Measurements from ENCODE around the gene CA11.
"Not testable (repeated sequence)": the region's sequence is repeated elsewhere in the genome, so short reads cannot be mapped to it uniquely, and the experiment has no call there.

The CA11 gene

GRCh38 chr19:48646001-48646721, at the start of gene CA11:
Gene CA11, minus strand, starts transcription at chr19:48646187. Its CDS starts 555 bp downstream, at chr19:48645632.
- no peak for DNase-seq (ENCODE audit: low read depth)
- TF ChIP-seq CTCF (IDR thresholded peaks at IDR 0.05; ENCODE audit: low read depth, low read length, missing control alignments), result peak; percentile 76
- peak within 1 kb of the TSS; percentile 52 for H3K4me3 ChIP-seq (ENCODE audit: low read depth, low read length)
- in situ Hi-C loops (cut with HindIII; ENCODE audit: low sequenced_read_pairs), result no loop called here

GRCh38 chr19:48693629-48694028, 47.6 kb upstream of the CA11 start:
- in situ Hi-C loops (cut with HindIII; ENCODE audit: low sequenced_read_pairs); DNase-seq (ENCODE audit: low read depth); H3K4me3 ChIP-seq (ENCODE audit: low read depth, low read length): not testable (repeated sequence)

- no peak for TF ChIP-seq CTCF (IDR thresholded peaks at IDR 0.05; ENCODE audit: low read depth, low read length, missing control alignments)
- in situ Hi-C loops (cut with HindIII; ENCODE audit: low sequenced_read_pairs), result no loop called here
- no peak overlapping the region for H3K4me3 ChIP-seq (ENCODE audit: low read depth, low read length)
- DNase-seq (ENCODE audit: low read depth), result no peak
Measured at GRCh38 chr19:48689449-48689848, 43.5 kb upstream of the CA11 start.

- no peak for DNase-seq (ENCODE audit: low read depth)
- no peak for TF ChIP-seq CTCF (IDR thresholded peaks at IDR 0.05; ENCODE audit: low read depth, low read length, missing control alignments)
- no peak overlapping the region for H3K4me3 ChIP-seq (ENCODE audit: low read depth, low read length)
- in situ Hi-C loops (cut with HindIII; ENCODE audit: low sequenced_read_pairs), result no loop called here
Measured at GRCh38 chr19:48687776-48688175, 41.8 kb upstream of the CA11 start.

GRCh38 chr19:48686637-48687036, 40.6 kb upstream of the CA11 start:
- DNase-seq (ENCODE audit: low read depth); in situ Hi-C loops (cut with HindIII; ENCODE audit: low sequenced_read_pairs); H3K4me3 ChIP-seq (ENCODE audit: low read depth, low read length): not testable (repeated sequence)

GRCh38 chr19:48686088-48686487, 40.1 kb upstream of the CA11 start:
- TF ChIP-seq CTCF (IDR thresholded peaks at IDR 0.05; ENCODE audit: low read depth, low read length, missing control alignments), result no peak
- DNase-seq (ENCODE audit: low read depth), result no peak
- in situ Hi-C loops (cut with HindIII; ENCODE audit: low sequenced_read_pairs), result no loop called here

GRCh38 chr19:48685583-48685982, 39.6 kb upstream of the CA11 start:
- H3K4me3 ChIP-seq (ENCODE audit: low read depth, low read length), result no peak overlapping the region
- TF ChIP-seq CTCF (IDR thresholded peaks at IDR 0.05; ENCODE audit: low read depth, low read length, missing control alignments), result no peak
- in situ Hi-C loops (cut with HindIII; ENCODE audit: low sequenced_read_pairs), result no loop called here
- no peak for DNase-seq (ENCODE audit: low read depth)

More at GRCh38 chr19:48686088-48686487, 40.1 kb upstream of the CA11 start:
- no peak overlapping the region for H3K4me3 ChIP-seq (ENCODE audit: low read depth, low read length)
